Cardiac fibroblast (primary cell): ENCODE data around the gene PROSER3.

Experiments
- DNase-seq, 2 donors: peaks; one replicate each; pipeline versions ENCODE4 v3.0.0 to v3.0.0-alpha.2; 2010; ENCODE audit warnings: low read depth in 2 of 2
- H3K4me3 ChIP-seq, 2 donors: replicated peaks in 1 of 2; 1 replicate in 1 of 2; 2 replicates in 1 of 2; pipeline ENCODE4 v1.5.1; 2011; ENCODE audit warnings: low read depth in 2 of 2, low read length in 2 of 2, mild to moderate bottlenecking in 2 of 2, moderate library complexity in 1 of 2
- TF ChIP-seq, protein P1 (sequence below): IDR thresholded peaks from one replicate; pipeline ENCODE4 v1.5.1; 2011; ENCODE audit warnings: low read depth, mild to moderate bottlenecking, low read length, inconsistent platforms

Gene PROSER3

GRCh38 chr19:35729021-35729420 lies 29.0 kb upstream of the PROSER3 start:
- H3K4me3 ChIP-seq = no peak overlapping the region
- TF ChIP-seq, protein P1, sequence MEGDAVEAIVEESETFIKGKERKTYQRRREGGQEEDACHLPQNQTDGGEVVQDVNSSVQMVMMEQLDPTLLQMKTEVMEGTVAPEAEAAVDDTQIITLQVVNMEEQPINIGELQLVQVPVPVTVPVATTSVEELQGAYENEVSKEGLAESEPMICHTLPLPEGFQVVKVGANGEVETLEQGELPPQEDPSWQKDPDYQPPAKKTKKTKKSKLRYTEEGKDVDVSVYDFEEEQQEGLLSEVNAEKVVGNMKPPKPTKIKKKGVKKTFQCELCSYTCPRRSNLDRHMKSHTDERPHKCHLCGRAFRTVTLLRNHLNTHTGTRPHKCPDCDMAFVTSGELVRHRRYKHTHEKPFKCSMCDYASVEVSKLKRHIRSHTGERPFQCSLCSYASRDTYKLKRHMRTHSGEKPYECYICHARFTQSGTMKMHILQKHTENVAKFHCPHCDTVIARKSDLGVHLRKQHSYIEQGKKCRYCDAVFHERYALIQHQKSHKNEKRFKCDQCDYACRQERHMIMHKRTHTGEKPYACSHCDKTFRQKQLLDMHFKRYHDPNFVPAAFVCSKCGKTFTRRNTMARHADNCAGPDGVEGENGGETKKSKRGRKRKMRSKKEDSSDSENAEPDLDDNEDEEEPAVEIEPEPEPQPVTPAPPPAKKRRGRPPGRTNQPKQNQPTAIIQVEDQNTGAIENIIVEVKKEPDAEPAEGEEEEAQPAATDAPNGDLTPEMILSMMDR = no peak
- no peak for DNase-seq

GRCh38 chr19:35729763-35730162 lies 28.2 kb upstream of the PROSER3 start:
- H3K4me3 ChIP-seq = no peak overlapping the region
- TF ChIP-seq, protein P1 = no peak

DNA sequence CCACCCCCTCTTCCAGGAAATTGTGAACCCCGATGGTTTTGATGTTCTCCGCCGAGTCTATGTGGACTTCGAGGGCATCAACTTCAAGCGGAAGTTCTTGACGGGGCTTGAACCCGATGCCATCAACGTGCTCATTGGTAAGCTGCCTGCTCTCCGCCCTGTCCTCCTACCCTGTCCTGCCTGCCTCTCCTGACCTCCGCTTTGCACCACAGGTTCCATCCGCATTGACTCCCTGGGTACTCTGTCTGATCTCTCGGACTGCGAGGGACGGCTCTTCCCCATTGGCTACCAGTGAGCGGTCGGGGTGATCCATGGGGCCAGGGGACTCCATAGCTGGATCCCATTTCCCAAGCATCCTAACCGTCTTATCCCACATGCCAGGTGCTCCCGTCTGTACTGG lies 27.6 kb upstream of the PROSER3 start:
- DNase-seq = no peak
- TF ChIP-seq, protein P1 = no peak
- H3K4me3 ChIP-seq = no peak overlapping the region

More at GRCh38 chr19:35729763-35730162, 28.2 kb upstream of the PROSER3 start:
- no peak for DNase-seq

- DNase-seq = no peak
- no peak overlapping the region for H3K4me3 ChIP-seq
- TF ChIP-seq, protein P1 = no peak
Measured at GRCh38 chr19:35731353-35731752, 26.6 kb upstream of the PROSER3 start.

GRCh38 chr19:35731779-35732405 lies 26.1 kb upstream of the PROSER3 start:
- TF ChIP-seq, protein P1 = no peak
- DNase-seq = no peak
- H3K4me3 ChIP-seq = no peak overlapping the region

DNA sequence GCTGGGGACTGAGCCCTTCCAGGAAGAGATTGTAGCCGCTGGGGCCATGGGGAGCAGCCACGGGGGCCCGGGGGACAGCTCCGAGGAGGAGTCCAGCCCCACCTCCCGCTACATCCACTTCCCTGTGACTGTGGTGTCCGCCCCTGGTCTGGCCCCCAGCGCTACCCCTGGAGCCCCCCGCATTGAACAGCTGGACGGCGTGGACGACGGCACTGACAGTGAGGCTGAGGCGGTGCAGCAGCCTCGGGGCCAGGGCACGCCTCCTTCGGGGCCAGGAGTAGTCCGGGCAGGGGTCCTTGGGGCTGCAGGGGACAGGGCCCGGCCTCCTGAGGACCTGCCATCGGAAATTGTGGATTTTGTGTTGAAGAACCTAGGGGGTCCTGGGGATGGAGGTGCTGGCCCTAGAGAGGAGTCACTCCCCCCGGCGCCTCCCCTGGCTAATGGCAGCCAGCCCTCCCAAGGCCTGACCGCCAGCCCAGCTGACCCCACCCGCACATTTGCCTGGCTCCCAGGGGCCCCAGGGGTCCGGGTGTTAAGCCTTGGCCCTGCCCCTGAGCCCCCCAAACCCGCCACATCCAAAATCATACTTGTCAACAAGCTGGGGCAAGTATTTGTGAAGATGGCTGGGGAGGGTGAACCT lies 25.3 kb upstream of the PROSER3 start:
- no peak for DNase-seq
- TF ChIP-seq, protein P1 = no peak
- H3K4me3 ChIP-seq = no peak overlapping the region
